Middle frontal gyrus (tissue), 1 donor: ENCODE measurements around the gene ETV7.

ENCODE experiments used
- DNase-seq: peaks from one replicate; pipeline ENCODE4 v3.0.0-alpha.2; 2015; ENCODE audit warnings: low spot score; ENCODE audit errors: extremely low spot score

The ETV7 gene

GRCh38 chr6:36384095-36384494 is 3.4 kb downstream of the ETV7 start:
- no peak for DNase-seq

DNA sequence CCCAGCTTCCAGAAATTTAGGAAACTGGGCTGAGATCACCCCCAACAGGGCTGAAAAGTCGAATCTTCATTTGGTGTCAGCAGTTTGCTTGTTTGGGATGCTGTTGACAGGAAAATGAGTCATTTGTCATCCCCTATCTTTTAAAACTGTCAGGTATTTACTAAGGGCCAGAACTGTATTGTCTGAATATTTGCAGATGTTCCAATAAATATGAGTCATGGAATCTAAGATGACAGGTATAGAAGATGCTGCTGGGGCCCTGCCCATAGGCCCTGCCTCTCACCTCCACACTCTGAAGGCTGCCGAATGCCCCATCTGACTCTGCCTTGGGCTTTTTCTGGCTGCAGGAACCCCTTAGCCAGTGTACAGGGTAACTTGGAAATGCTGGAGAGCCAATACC is 3.9 kb downstream of the ETV7 start:
- DNase-seq, result no peak

DNA sequence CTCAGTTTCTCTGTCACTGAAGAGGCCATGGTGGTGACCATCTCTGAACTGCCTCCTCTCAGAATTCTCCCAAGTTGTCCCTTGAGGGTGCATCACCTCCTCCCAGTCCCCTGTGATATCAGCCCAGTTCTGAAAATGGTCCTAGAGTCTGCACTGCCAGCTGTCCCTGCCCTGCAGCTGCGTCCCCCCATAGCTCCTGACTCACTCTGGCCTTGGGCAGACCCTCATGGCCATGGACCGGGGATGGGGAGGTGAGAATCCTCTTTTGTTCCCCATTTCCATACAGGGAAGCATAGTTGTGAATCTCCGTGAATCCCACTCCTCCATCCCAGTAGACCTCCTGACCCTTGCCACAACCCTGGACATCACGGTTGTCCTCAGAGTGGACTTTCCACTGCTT is 4.5 kb downstream of the ETV7 start:
- DNase-seq, result no peak

- DNase-seq, result no peak
Measured at GRCh38 chr6:36381502-36382389, 5.7 kb downstream of the ETV7 start.

DNA sequence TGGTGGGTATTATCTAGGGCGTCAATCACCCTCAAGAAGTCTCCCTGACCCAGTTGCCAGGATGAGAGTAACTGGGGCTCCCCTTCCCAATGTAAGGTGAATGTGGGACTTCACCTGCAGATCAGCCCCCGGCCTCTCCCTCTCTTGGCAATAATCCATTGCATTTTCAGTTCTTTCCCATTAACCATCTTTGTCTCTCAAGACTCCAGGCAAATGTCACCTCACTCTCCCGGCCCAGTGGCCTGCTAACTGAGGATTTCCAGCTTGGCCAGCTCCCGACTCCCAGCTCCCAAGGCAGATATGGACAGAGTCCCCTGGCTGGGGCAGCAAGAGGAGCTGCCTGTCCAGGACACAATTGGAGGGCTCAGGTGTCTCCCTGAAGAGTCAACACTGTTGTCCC is 7.3 kb downstream of the ETV7 start:
- no peak for DNase-seq

DNA sequence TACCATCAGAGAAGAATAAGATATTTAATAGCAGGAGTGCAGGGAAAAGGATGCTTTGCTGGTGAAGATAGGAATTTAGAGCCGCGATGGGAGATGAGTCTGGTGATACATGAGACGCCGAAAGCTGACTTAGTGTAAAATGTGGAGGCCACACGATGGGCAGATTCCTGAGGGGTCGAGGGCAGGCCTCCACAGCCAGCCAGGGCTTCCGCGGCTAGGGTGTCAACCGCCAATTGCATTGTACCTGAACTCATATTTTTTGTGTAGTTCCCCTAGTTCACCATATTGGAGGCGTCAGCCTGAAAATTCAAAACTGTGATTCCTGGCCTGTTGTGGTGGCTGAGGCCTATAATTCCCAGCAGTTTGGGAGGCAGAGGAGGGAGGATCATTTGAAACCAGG is 8.5 kb downstream of the ETV7 start:
- DNase-seq, result no peak

DNA sequence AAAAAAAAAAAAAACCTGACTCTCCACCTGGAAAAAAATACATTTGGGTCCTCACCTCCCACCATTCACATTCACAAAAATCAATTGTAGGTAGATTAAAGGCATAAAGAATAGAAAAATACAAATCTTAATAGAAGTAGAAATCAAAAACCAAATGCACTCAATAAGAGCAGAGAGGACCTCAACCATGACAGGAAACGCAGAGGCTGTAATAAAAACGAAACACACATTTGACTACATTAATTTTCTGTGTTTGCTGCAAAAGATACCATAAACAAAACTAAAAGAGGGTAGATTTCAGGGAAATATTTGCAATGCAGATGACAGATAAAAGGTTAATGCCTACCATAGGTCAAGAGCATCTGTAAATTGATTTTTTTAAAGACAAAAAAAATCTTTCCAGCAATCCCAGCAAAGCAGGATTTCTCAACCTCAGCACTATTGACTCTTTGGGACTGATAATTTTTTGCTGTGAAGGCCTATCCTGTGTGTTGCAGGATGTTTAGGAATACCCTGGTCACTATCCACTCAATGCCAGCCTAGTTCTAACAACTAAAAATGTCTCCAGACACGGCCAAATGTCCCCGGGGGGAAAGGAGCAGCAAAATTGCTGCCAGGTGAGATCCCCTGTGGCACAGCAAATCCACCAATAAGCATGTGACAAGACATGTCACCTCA is 9.1 kb downstream of the ETV7 start:
- no peak for DNase-seq

DNA sequence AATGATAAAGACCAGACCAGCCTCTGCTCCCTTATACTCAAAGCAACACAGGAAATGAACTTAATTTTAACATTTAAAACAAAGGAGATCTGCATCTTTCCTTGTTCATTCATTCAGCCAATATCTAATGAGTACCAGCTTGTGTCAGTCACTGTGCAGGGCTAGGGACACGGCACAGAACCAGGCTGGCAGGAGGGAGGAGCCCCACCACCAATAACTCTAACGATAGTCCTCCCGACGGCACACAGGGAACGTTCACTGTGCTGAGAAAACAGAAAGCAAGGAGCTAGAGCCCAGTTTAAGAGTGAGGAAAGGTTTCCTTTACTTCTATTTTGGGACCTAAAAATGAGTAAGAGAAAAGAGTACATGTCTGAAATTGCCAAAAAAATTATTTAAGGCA is 9.9 kb downstream of the ETV7 start:
- DNase-seq, result no peak

GRCh38 chr6:36376742-36377141 is 10.7 kb downstream of the ETV7 start:
- no peak for DNase-seq

GRCh38 chr6:36376183-36376582 is 11.3 kb downstream of the ETV7 start:
- DNase-seq, result no peak

GRCh38 chr6:36375644-36376155 is 11.8 kb downstream of the ETV7 start:
- no peak for DNase-seq

DNA sequence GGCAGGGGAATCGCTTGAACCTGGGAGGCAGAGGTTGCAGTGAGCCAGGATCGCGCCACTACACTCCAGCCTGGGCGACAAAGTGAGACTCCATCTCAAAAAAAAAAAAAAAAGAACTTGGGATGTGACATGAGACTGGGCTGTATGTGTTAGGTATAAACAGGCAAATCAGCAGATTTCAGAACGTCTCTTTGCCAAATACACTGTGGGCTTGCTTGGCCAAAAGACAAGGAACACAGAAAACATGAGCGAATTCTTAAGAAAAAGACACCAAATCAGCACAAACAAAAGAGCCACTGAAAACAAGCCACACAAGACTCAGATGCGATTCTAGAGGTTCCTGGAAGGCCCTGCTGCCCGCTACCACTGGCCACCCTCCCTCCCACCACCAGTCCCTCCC is 12.5 kb downstream of the ETV7 start:
- DNase-seq, result no peak

DNA sequence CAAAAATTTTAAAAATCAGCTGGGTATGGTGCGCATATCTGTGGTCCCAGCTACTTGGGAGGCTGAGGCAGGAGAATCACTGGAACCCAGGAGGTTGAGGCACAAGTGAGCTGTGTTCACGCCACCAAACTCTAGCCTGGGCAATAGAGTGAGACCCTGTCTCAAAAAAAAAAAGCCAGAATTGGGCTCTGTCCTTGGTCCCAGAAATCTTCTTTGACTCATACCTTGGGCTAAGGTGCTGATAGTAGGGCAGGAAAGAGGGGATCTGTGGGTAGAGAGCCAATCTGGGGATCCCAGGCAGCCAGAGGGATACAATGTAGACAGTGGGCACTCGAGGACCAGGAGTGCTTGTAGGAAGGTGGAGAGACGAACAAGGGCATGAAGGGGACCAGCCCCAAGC is 13.3 kb downstream of the ETV7 start:
- DNase-seq, result no peak

GRCh38 chr6:36373368-36374019 is 14.0 kb downstream of the ETV7 start:
- no peak for DNase-seq

DNA sequence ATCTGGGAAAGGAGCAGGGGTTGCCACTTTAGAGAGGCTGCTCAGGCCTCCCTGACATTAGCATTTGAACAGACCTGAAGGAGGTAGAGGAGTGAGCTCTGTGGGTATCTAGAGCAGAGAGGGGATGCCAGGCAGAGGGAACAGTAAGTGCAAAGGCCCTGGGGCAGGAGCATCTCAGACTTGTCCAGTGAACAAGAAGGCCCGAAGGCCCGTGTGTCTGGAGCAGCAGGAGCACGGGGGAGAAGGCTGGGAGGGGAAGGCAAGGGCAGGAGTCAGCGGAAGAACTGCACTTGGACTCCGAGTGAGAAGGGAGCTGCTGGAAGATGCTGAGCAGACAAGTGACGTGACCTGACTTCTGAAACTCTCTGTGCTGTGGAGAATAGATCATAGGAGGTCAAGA is 15.4 kb downstream of the ETV7 start:
- DNase-seq, result no peak

- DNase-seq, result no peak
Measured at GRCh38 chr6:36371211-36371610, 16.3 kb downstream of the ETV7 start.

DNA sequence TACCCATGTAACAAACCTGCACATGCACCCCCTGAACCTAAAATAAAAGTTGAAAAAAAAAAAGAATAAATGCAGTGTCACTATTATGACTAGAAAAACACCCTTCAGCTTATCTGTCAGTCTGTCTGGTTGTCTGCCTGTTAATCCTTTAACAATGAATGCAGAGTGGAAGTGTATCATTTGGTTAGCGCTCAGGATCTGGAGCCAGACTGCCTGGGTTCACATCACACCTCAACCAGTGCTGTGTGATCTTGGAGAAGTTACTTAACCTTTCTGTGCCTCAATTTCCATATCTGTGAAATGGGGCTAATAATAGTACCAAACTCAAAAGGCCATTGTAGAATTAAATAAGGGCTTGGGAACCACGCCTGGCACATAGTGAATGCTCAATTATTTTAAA is 16.8 kb downstream of the ETV7 start:
- no peak for DNase-seq

DNA sequence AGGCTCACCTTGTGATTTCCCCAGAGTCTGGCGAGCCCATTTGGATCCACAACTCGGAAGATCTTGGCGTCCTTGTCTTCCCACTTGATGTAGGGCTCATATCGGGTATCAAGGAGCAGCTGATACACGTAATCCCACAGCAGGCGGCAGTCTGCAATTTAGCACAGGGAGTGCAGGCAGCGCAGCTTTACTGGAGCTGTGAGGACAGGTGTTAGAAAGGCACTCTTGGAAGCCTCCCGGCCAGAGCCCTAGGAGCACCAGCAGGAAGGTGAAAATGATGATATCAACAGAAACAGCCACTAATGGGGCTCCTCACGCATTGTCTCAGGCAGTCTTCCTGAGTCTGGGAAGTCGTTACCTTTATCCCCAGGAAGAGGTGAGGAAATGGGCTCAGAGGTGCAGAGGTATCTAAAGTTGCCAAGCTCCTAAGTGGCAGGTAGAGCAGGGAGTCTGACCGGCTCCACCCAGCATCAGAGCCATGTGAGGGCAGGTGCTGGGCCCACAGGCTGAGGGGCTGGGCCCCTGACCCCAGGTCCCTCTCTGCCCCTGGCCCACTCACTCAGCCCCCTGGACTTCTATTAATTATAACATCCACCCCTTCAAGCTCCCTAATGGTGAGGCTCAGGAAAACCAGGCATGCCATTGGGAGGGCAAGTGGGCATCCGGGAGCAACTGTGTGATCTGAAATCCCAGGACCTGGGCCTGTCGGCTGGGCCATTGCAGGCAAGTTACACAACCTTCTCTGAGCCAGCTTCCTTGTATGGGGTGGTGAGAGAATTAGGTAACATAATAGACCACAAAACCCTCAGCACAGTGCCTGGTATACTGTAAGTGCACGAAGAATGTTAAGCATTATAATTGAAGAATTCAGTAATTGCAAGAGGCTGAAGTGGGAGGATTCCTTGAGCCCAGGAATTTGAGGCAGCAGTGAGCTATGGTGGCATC is 18.3 kb downstream of the ETV7 start:
- DNase-seq, result no peak

GRCh38 chr6:36368421-36368820 is 19.0 kb downstream of the ETV7 start:
- no peak for DNase-seq

GRCh38 chr6:36367743-36368142 is 19.7 kb downstream of the ETV7 start:
- DNase-seq, result no peak
